NK-92 treated with Interleukin-12 subunit alpha and Interleukin-12 subunit beta, amount 100 ng/mL, for 24 hours (cell line): Measurements from ENCODE around the gene RAB36.

Experiments
- DNase-seq: peaks from one replicate; lab custom pipeline; 2025; lab: John Stamatoyannopoulos, UW

RAB36 gene

GRCh38 chr22:23108249-23109078 is 36.8 kb upstream of the RAB36 start:
- DNase-seq: no peak

GRCh38 chr22:23109079-23109347 is 36.3 kb upstream of the RAB36 start:
- DNase-seq: no peak

GRCh38 chr22:23109441-23109978 is 35.8 kb upstream of the RAB36 start:
- no peak for DNase-seq

GRCh38 chr22:23110190-23110921 is 34.9 kb upstream of the RAB36 start:
- no peak for DNase-seq

- DNase-seq: no peak
Observed at GRCh38 chr22:23110922-23111527, 34.3 kb upstream of the RAB36 start.

- no peak for DNase-seq
Observed at GRCh38 chr22:23112472-23113012, 32.7 kb upstream of the RAB36 start.

GRCh38 chr22:23113067-23113846 is 32.0 kb upstream of the RAB36 start:
- DNase-seq: no peak

GRCh38 chr22:23113847-23114720 is 31.2 kb upstream of the RAB36 start:
- DNase-seq: no peak

- DNase-seq: no peak
Observed at GRCh38 chr22:23114721-23115020, 30.6 kb upstream of the RAB36 start.

- no peak for DNase-seq
Observed at GRCh38 chr22:23115369-23115768, 29.9 kb upstream of the RAB36 start.

- no peak for DNase-seq
Observed at GRCh38 chr22:23115825-23116494, 29.3 kb upstream of the RAB36 start.

GRCh38 chr22:23116506-23117263 is 28.6 kb upstream of the RAB36 start:
- DNase-seq: no peak

GRCh38 chr22:23117275-23117674 is 28.0 kb upstream of the RAB36 start:
- DNase-seq: no peak

- DNase-seq: no peak
Observed at GRCh38 chr22:23117891-23118646, 27.2 kb upstream of the RAB36 start.

- DNase-seq: no peak
Observed at GRCh38 chr22:23118647-23119493, 26.4 kb upstream of the RAB36 start.

GRCh38 chr22:23119494-23120414 is 25.5 kb upstream of the RAB36 start:
- no peak for DNase-seq

- DNase-seq: no peak
Observed at GRCh38 chr22:23120415-23120899, 24.8 kb upstream of the RAB36 start.
